ENCODE data around the gene ARSJ. TPM values are rescaled to one million over a fixed set of nuclear protein-coding genes. Genes with fewer than 3 reads are reported as not detected.

Gene ARSJ
- total and polyA plus RNA-seq, 2 experiments from 2014 or later = 4.3 to 6.6 TPM

DNA sequence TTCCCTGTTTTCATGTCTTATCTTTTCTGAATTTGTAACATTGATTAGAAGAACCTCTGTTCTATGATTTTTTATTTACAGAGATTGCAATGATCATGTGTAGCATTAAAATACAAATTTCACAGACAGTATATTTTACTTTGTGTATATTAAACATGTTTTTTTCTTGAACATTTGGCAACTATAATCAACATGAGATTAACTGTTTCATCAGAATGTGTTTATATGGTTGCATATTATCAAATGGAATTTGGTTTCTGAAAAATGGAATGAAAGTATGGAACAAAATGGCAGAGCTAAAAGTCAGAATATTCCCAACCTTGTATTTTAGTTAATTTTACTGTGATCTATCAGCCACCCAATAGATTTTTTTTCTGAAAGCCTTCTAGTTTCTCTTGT is 19.9 kb downstream of the ARSJ start:
- H3K4me3 Mint-ChIP-seq = no peak overlapping the region
- no peaks in the 10 kb centered on the region for H4K20me1 ChIP-seq (replicated peaks; ENCODE audit: insufficient read depth)
- H3K4me1 ChIP-seq (ENCODE audit: insufficient read depth) = peaks cover 10% of the 10 kb centered on the region

More for the DNA sequence above, 19.9 kb downstream of the ARSJ start:
- Mint-ChIP-seq H3K4me1 (peaks cover 25% of the 10 kb centered on the region), H3K27ac (peak overlapping the region; percentile 21; the same call in 1 of the 2 replicates), H3K9me3 (no peaks in the 10 kb centered on the region), H3K36me3 (ENCODE audit: low read depth) (peaks cover 4% of the 10 kb centered on the region; the same call in 1 of the 3 replicates), H3K27me3 (ENCODE audit: insufficient read depth, low read depth, poor library complexity) (no peaks in the 10 kb centered on the region)
- no peak overlapping the region for H3K27ac ChIP-seq (ENCODE audit: low read depth)
- no peaks in the 10 kb centered on the region for H3K9me2 ChIP-seq (ENCODE audit: insufficient read depth)
- no peak for TF ChIP-seq ZNF114 (CRISPR knock-in tag; IDR thresholded peaks at IDR 0.05)
- TF ChIP-seq, protein P1, sequence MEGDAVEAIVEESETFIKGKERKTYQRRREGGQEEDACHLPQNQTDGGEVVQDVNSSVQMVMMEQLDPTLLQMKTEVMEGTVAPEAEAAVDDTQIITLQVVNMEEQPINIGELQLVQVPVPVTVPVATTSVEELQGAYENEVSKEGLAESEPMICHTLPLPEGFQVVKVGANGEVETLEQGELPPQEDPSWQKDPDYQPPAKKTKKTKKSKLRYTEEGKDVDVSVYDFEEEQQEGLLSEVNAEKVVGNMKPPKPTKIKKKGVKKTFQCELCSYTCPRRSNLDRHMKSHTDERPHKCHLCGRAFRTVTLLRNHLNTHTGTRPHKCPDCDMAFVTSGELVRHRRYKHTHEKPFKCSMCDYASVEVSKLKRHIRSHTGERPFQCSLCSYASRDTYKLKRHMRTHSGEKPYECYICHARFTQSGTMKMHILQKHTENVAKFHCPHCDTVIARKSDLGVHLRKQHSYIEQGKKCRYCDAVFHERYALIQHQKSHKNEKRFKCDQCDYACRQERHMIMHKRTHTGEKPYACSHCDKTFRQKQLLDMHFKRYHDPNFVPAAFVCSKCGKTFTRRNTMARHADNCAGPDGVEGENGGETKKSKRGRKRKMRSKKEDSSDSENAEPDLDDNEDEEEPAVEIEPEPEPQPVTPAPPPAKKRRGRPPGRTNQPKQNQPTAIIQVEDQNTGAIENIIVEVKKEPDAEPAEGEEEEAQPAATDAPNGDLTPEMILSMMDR (conservative IDR thresholded peaks at IDR 0.05; ENCODE audit: low read depth in 2 of 2) = no peak
- no peak for TF ChIP-seq STAT1 (IDR thresholded peaks at IDR 0.05; ENCODE audit: unreplicated experiment)
- TF ChIP-seq, protein P2, sequence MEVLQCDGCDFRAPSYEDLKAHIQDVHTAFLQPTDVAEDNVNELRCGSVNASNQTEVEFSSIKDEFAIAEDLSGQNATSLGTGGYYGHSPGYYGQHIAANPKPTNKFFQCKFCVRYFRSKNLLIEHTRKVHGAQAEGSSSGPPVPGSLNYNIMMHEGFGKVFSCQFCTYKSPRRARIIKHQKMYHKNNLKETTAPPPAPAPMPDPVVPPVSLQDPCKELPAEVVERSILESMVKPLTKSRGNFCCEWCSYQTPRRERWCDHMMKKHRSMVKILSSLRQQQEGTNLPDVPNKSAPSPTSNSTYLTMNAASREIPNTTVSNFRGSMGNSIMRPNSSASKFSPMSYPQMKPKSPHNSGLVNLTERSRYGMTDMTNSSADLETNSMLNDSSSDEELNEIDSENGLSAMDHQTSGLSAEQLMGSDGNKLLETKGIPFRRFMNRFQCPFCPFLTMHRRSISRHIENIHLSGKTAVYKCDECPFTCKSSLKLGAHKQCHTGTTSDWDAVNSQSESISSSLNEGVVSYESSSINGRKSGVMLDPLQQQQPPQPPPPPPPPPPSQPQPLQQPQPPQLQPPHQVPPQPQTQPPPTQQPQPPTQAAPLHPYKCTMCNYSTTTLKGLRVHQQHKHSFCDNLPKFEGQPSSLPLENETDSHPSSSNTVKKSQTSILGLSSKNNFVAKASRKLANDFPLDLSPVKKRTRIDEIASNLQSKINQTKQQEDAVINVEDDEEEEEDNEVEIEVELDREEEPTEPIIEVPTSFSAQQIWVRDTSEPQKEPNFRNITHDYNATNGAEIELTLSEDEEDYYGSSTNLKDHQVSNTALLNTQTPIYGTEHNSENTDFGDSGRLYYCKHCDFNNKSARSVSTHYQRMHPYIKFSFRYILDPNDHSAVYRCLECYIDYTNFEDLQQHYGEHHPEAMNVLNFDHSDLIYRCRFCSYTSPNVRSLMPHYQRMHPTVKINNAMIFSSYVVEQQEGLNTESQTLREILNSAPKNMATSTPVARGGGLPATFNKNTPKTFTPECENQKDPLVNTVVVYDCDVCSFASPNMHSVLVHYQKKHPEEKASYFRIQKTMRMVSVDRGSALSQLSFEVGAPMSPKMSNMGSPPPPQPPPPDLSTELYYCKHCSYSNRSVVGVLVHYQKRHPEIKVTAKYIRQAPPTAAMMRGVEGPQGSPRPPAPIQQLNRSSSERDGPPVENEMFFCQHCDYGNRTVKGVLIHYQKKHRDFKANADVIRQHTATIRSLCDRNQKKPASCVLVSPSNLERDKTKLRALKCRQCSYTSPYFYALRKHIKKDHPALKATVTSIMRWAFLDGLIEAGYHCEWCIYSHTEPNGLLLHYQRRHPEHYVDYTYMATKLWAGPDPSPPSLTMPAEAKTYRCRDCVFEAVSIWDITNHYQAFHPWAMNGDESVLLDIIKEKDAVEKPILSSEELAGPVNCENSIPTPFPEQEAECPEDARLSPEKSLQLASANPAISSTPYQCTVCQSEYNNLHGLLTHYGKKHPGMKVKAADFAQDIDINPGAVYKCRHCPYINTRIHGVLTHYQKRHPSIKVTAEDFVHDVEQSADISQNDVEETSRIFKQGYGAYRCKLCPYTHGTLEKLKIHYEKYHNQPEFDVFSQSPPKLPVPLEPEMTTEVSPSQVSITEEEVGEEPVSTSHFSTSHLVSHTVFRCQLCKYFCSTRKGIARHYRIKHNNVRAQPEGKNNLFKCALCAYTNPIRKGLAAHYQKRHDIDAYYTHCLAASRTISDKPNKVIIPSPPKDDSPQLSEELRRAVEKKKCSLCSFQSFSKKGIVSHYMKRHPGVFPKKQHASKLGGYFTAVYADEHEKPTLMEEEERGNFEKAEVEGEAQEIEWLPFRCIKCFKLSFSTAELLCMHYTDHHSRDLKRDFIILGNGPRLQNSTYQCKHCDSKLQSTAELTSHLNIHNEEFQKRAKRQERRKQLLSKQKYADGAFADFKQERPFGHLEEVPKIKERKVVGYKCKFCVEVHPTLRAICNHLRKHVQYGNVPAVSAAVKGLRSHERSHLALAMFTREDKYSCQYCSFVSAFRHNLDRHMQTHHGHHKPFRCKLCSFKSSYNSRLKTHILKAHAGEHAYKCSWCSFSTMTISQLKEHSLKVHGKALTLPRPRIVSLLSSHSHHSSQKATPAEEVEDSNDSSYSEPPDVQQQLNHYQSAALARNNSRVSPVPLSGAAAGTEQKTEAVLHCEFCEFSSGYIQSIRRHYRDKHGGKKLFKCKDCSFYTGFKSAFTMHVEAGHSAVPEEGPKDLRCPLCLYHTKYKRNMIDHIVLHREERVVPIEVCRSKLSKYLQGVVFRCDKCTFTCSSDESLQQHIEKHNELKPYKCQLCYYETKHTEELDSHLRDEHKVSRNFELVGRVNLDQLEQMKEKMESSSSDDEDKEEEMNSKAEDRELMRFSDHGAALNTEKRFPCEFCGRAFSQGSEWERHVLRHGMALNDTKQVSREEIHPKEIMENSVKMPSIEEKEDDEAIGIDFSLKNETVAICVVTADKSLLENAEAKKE (CRISPR knock-in tag; IDR thresholded peaks at IDR 0.05) = no peak
- TF ChIP-seq POLR2AphosphoS5 (IDR thresholded peaks at IDR 0.05; ENCODE audit: low read depth) = no peak
- no peak for TF ChIP-seq CREB1 (CRISPR knock-in tag; IDR thresholded peaks at IDR 0.05; ENCODE audit: low read depth)
- TF ChIP-seq NANOG (IDR thresholded peaks at IDR 0.05; ENCODE audit: borderline replicate concordance) = no peak
- TF ChIP-seq, protein P3, sequence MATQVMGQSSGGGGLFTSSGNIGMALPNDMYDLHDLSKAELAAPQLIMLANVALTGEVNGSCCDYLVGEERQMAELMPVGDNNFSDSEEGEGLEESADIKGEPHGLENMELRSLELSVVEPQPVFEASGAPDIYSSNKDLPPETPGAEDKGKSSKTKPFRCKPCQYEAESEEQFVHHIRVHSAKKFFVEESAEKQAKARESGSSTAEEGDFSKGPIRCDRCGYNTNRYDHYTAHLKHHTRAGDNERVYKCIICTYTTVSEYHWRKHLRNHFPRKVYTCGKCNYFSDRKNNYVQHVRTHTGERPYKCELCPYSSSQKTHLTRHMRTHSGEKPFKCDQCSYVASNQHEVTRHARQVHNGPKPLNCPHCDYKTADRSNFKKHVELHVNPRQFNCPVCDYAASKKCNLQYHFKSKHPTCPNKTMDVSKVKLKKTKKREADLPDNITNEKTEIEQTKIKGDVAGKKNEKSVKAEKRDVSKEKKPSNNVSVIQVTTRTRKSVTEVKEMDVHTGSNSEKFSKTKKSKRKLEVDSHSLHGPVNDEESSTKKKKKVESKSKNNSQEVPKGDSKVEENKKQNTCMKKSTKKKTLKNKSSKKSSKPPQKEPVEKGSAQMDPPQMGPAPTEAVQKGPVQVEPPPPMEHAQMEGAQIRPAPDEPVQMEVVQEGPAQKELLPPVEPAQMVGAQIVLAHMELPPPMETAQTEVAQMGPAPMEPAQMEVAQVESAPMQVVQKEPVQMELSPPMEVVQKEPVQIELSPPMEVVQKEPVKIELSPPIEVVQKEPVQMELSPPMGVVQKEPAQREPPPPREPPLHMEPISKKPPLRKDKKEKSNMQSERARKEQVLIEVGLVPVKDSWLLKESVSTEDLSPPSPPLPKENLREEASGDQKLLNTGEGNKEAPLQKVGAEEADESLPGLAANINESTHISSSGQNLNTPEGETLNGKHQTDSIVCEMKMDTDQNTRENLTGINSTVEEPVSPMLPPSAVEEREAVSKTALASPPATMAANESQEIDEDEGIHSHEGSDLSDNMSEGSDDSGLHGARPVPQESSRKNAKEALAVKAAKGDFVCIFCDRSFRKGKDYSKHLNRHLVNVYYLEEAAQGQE (IDR thresholded peaks at IDR 0.05; ENCODE audit: unreplicated experiment) = no peak
- no peak for TF ChIP-seq EZH2 (IDR thresholded peaks at IDR 0.05; ENCODE audit: low read depth, unreplicated experiment)
- no peak for TF ChIP-seq ZNF331 (CRISPR knock-in tag; IDR thresholded peaks at IDR 0.05; ENCODE audit: low read depth)
- TF ChIP-seq, protein P4, sequence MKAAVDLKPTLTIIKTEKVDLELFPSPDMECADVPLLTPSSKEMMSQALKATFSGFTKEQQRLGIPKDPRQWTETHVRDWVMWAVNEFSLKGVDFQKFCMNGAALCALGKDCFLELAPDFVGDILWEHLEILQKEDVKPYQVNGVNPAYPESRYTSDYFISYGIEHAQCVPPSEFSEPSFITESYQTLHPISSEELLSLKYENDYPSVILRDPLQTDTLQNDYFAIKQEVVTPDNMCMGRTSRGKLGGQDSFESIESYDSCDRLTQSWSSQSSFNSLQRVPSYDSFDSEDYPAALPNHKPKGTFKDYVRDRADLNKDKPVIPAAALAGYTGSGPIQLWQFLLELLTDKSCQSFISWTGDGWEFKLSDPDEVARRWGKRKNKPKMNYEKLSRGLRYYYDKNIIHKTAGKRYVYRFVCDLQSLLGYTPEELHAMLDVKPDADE (IDR thresholded peaks at IDR 0.05) = no peak
- no peak for TF ChIP-seq JUNB (IDR thresholded peaks at IDR 0.05; ENCODE audit: unreplicated experiment)
- no peak for TF ChIP-seq EZH2phosphoT487 (IDR thresholded peaks at IDR 0.05; ENCODE audit: unreplicated experiment)
- H3K4me3 ChIP-seq = no peak overlapping the region
- no peaks in the 10 kb centered on the region for H3K36me3 ChIP-seq (ENCODE audit: insufficient read depth)
- no peaks in the 10 kb centered on the region for H3K79me2 ChIP-seq (replicated peaks; ENCODE audit: insufficient read depth)
- no peak overlapping the region for H2AFZ ChIP-seq
- DNase-seq (ENCODE audit: low spot score) (no peak), ATAC-seq (no peak)
- H3F3A ChIP-seq (replicated peaks; ENCODE audit: low read depth) = no peaks in the 10 kb centered on the region
- H3K4me2 ChIP-seq = no peak overlapping the region
- H3K27me3 ChIP-seq (ENCODE audit: insufficient read depth) = no peaks in the 10 kb centered on the region

Data from GM23338 (cell line).